Right hindlimb (tissue), 1 donor: Measurements from ENCODE around the gene ADM2.

Source experiments
- DNase-seq: peaks from one replicate; pipeline ENCODE4 v3.0.0-alpha.2; 2018

Gene ADM2

DNA sequence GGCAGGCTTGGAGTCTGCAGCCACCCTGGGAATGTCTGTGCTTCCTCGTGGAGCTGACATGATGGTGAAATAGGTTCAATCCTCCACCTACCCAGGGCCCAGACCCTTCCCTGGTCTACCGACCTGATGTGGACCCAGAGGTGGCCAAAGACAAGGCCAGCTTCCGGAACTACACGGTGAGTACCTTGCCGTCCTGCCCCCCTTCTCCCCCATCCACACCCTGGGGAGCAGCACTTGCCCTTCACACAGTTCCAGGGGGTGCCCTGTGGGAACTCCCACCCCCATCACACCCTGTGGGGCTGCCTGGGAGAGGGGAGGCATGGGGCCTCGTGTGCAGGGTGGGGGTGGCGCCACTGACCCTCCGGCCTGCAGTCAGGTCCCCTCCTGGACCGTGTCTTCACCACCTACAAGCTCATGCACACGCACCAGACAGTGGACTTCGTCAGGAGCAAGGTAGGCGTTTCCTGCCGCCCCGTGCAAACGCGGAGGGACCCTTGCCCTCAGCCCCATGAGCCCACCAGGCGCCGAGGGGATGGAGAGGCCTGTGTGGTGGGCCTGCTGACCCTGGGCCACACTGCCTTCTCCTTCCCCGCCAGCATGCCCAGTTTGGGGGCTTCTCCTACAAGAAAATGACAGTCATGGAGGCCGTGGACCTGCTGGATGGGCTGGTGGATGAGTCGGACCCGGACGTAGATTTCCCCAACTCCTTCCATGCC is 6.1 kb downstream of the ADM2 start:
- DNase-seq = no peak

DNA sequence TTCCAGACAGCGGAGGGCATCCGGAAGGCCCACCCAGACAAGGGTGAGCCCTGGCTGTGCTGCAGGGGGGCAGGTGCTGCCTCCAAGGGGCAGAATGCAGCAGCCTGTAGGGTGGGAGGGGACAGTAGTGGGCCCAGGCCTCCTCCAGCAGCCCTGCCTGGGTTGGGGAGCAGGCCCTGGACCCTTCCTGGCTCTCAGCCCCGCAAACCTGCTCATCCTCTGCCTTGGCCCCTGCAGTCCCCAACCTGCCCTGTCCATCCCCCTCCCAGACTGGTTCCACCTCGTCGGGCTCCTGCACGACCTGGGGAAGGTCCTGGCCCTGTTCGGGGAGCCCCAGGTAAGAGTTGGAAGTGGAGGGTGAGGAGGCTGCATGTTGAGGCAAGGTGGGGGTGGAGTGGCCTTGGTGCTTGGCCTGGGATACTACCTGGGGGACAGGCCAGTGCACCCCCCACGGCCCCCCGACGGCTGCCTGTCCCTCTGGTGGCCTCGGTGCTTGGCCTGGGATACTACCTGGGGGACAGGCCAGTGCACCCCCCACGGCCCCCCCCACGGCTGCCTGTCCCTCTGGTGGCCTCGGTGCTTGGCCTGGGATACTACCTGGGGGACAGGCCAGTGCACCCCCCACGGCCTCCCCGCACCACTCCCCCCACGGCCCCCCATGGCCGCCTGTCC is 6.8 kb downstream of the ADM2 start:
- no peak for DNase-seq

DNA sequence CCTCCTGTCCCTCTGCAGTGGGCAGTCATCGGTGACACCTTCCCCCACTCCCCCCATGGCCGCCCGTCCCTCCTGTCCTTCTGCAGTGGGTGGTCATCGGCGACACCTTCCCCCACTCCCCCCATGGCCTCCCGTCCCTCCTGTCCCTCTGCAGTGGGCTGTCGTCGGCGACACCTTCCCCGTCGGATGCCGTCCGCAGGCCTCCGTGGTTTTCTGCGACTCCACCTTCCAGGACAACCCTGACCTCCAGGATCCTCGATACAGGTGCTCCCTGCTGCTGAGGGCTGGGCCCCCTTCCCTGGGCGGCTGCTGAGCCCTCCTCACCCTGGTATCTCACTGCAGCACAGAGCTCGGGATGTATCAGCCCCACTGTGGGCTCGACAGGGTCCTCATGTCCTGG is 7.5 kb downstream of the ADM2 start:
- DNase-seq = no peak

DNA sequence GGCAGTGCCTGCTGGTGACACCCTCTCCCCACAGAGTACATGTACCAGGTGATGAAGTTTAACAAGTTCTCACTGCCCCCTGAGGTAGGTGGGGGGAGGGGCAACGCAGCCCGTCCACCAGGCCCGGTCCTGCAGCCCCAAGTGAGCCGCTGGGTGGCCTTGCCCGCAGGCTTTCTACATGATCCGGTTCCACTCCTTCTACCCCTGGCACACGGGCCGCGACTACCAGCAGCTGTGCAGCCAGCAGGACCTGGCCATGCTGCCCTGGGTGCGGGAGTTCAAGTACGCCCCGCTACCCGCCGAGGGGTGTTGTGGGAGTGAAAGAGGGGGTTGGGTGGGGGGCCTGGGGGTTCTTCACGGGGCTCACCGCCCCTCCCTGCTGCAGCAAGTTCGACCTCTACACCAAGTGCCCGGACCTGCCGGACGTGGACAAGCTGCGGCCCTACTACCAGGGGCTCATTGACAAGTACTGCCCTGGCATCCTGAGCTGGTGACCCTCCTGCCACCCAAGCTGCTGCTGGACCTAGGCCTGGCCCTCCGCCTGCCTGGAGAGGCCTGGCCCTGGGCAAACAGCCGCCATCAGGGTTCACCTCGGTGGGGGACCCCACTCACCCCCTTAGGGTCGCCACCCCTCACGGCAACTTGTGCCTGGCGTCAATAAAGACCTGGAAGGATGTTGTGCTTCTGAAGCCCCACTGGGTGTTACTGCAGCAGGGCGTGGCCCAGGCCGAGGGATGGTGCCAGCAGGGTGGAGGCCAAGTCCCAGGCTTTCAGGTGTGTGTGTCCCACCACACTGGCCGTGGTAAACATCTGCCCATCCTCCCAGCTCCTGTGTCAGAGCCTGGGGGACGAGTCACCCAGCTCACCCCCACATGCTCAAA is 8.3 kb downstream of the ADM2 start:
- DNase-seq = no peak

DNA sequence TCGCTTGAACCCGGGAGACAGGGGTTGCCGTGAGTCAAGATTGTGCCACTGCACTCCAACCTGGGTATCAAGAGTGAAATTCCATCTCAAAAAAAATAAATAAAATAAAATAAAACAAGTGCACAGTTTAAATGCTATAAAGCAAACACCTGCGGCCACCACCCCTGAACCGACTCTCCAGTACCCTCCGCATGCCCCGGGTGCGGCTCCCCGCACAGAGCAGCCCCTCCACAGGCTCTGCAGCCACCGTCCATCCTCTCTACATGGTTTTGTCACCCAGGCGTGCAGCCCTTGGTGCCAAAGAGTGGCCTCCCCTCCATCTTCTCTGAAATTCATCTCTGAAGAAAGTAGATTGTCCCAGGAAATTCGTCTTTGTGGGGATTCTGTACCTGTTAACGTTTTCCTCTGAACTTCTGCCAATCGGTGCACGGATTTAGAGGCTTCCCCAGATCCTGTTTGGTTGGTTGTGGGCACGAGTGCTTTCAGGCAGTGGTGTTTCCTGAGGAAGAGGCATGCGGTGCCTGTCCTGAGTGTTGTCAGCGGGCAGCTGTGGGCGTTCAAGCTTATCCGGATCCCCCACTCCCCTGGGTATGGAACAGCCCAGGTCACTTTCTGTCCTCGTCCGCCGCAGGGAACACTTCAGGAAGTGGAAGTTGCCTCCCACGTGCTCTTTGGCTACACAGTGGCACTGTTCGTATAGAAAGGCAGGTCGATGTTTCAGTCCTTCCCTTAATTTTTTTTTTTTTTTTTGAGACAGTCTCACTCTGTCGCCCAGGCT is 9.4 kb downstream of the ADM2 start:
- DNase-seq = no peak

DNA sequence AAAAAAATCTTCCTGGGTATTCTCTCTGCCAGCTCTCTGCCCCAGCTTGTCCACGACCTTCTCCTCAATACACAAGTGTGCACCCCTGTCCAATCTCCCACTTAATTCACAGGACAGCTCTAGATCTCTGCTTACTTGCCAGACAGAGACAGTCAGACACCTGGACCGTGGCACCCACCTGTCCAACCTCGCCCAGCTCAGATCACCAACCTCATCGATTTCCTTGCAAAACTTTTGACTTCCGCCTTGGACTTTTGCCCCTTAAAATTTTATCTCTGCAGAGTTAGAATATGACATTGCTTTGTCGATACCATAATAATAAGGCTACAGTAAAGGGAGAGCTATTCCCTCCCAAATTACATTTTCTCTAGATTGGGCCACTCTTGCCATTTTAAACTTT is 15.8 kb downstream of the ADM2 start:
- DNase-seq = no peak

DNA sequence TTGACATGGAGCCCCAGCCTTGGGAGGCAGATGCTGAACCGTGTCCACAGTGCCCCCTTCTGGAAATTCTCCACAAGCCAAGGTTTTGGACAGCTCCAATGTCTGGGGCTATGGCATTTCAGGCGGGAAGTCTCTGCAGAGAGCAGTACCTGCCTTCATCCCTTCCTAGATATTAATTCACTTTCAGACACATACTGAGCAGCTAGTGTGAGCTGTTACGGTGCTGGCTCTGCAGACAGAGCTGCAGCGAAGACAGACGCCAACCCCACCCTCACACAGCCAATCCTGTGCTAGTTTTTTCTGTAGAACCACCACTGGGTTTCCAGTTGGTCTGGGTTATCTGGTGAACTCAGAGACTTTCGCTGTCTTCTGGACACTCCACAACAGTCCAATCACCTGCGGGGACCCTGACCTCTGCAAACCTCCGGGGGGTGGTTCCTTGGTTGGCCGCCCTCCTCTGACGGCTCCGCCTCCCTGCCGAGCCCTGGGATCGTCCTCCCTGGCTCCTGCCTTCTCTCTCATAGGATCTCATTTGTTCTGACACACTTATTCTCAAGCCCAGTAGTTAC is 17.1 kb downstream of the ADM2 start:
- DNase-seq = no peak

DNA sequence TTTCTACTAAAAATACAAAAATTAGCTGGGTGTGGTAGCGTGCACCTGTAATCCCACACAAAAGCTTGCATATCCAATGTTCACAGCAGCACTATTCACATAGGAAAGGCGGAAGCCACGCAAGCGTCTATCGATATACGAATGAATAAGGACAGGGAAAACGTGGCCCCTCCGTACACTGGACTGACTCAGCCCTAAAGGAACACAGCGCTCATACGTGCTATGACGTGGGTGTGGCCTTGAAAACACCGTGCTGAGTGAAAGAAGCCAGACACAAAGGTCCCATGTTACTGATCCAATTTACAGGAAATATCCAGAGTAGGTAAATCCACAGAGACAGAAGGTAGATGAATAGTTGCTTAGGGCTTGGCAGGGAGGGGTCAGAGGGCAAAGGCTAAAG is 19.1 kb downstream of the ADM2 start:
- no peak for DNase-seq

DNA sequence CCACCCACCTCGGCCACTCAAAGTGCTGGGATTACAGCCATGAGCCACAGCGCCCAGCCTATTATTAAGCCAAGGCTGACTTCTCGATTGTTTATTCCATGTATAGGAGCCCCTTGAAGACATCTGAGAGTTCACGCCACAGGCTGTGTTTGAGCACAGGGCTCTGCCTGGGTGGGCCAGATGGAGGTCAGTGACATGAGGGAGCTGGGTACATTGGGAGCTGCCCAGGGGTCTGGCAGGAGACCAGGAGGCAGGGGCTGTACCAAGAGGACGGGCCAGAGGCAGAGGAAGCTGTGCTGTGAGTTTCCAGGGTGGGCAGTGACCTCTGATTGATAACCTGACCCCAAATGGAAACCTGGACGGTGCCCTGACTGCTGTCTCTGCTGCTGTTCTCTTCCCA is 20.8 kb downstream of the ADM2 start:
- no peak for DNase-seq

DNA sequence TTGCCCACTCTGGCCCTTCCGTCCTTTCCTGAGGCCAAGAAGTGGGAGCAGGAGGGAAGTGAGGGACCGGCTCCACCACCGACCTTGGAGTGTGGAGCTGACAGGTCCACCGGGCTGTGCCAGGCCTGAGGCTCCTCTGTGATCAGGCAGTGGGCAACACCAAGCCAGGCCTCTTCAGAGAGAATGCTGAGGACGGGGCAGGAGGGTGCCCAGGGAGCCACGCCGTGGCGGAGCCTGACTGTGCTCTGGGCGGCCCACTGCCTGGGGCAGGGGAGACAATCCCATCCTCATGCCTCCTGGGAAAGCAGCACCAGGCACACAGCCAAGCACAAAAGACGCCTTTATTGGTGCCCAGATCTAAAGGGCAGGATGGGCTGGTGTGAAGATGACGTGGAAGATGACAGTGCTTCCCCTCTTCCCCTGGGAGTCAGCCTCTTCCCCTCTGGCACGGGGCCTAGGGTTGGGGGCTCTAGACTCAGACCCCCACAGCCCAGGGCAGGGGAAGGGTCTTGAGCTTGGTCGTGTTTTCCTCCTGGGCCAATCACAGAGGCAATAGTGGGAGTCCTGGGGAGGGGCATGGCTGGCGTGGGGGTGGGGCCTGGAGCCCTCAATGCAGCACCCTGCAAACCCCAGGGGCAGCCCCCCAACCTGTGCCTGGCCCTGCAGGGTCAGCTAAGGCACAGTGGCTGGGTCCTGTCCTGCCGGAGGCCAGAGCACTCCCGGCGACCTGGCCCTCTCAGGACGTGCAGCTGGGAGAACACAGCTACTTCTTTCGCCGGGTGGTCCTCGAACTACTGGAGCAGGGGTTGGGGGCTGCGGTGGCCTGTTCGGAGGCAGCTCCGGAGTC is 21.5 kb downstream of the ADM2 start:
- no peak for DNase-seq

DNA sequence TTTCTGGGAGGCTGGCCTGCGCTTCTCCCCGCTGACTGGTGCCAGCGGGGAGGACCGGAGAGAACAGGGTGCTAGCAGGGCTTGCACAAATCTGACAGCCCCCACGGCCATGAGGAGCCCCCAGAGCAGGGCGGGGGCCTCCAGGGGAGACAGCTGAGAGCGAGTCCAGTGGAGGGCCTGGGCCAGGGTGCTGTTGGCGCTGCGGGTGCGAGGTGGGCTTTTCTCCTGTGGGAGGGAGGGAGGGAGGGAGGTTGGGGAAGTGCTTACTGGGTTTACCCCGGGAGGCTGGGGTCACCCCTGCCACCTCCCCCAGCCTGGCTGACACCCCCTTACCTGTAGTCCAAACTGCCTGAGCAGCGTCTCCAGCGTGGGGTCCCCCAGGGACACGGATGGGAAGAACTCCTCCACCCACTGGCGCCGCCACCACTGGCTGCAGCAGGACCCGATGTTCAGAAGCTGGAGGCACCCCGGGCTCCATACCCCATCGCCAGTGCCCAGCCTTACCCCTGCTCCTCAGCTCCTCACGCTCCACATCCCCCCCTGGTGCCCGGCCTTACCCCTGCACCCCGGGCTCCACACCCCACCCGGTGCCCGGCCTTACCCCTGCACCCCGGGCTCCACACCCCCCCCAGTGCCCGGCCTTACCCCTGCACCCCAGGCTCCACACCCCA is 22.3 kb downstream of the ADM2 start:
- DNase-seq = no peak

DNA sequence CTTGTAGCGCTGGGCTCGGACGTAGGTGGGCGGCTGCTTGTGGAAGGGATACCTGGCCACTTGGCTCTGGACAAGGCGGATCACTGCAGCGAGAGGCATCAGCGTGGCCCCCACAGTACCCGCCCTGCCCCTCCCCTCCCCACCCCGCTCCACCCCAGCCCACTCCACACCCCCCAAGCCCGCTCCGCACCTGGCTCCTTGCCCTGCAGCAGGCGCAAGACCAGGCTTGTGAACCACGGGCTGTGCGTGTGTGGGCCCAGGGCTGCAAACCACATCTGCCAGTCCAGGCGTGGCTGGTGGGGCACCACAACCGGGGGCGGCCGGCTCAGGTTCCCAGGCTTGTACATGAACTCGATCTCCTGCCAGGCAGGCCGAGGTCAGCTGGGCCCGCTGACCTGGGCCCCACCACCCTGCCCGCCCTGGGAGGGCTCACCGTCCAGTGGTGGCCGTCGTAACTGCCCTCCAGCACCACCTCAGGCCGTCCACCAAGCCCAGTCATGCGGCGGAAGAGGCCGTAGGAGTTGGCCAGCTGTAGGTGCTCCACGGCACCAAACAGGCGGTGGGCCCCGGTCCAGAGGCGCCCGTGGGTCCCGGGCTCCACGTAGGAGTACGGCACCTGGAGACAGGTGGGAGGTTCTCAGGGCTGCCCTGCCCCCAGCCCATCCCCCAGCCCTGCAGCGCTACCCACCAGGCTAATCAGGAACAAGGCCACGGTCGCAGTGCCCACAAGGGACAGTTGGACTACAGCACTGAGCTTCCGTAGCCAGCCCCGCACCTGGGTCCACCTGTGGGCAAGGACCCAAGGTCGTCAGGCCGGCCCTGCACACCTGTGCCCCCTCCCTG is 23.2 kb downstream of the ADM2 start:
- DNase-seq = no peak

DNA sequence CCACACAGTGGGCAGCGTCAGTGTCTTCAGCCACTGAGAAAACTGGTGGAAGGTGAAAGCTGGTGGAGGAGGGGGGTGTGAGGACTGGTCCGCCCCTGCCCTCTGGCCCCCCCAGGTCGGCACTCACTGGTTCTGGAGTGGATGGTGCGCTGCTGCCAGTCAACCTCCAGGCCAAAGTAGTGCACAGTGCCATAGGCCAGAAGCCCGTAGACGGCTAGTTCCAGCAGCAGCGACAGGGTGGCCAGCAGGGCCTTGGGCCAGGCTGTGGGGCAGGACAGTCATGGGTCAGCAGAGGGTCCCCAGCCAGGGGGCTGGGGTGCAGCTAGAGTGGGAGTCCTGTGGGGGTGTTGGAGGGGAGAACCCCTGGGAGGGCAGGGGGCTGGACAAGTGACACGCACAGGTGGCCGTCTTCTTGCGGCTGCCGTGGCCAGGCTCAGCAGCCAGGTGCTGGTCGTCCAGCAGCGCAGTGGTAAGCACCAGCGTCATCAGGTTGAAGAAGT is 24.0 kb downstream of the ADM2 start:
- no peak for DNase-seq

DNA sequence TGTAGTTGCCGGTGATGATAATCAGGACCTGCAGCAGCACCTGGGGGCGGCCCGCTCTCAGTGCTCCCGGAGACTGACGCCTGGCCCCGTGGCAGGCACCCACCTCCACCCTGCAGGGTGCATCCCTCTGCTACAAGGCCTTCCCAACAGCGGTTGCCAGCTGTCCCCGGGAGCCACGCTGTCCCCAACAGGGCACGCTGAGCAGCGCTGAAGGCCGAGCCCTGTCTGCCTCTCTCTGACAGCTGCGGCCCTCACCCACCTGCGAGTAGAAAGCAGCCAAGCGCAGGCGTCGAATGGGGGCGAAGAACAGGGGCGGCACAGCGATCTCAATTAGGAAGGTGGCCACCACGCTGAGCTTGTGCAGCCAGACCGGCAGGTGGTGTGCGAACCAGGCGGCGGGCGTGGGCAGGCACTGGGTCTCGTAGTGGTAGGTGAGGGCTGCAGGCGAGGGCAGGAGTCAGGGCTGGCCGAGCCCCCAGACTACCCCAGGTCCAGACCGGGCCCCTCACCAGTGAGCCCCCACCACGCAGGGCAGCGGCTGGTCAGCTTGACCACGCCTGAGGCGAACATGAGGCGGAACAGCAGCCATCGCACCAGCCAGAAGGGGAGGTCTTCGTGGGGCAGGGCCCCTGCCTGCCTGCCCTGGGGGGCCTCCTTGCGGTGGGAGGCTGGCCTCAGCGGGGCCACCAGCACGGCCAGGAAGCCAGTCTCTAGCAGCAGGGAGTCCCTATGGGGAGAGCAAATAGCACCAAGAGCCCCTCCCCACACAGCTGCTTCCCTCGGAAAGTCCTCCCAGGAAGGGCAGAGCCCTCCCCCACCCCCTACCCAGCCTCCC is 24.6 kb downstream of the ADM2 start:
- DNase-seq = no peak

DNA sequence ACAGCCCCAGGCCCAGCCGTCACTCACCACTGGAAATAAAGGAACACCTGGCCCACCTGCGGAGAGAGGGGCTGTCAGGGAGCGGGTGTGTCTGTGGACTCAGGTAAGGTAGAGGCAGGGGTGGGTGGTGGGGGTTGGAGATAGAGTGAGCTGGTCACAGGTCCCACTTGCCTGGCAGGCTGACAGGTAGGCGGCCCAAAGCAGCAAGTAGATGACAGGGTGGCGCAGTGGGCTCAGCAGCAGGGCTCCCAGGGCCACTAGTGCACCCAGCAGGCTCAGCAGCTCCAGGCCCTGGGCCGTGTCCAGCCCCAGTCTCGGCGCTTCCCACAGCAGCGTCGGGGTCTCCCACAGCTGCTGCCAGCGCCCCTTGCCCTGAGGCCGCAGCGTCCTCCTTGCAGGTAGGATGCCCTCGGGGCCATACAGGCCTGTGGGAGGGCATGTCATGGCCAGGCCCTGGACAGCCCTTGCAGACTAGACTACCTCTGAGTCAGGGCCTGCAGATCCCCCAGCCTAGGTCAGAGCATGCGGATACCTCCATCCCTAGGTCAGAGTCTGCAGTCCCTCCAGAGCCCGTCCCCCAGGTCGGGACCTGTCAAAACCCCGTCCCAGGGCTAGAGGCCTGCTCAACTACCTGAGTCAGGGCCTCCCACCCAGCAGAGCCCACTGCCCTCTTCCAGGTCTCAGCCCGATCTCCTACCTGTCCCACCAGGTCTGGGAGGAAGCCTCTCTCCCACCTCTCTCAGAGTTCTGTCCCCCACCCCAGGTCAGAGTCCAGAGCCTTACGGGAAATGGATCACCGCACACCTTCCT is 25.5 kb downstream of the ADM2 start:
- no peak for DNase-seq

DNA sequence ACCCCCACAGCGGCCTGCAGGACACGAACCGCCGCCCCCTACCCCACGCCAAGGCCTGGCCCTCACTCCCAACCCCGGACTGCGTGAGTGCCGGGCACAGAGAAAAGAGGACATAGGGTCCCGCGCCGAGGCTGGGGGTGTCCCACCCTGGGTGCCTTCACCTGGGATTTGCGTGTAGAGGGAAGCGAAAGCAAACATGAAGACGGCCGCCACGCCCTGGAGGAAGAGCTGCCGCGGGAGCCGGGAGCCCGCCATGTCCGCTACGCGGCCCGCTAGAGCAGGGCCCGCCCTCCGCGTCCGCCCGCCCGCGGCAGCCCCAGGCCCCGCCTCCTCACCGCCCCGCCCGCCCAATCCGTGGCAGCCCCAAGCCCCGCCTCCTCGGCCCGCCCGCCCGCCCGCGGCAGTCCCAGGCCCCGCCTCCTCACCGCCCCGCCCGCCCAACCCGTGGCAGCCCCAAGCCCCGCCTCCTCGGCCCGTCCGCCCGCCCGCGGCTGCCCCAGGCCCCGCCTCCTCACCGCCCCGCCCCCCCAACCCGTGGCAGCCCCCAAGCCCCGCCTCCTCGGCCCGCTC is 26.2 kb downstream of the ADM2 start, which contains the start of gene LMF2:
Gene LMF2, minus strand, starts transcription at position 282 of the 570 bp plus-strand sequence. Its CDS starts 27 bp downstream, at position 255.
- DNase-seq = no peak
